ENCODE data around the gene GABPA. TPM values are rescaled to one million over a fixed set of nuclear protein-coding genes. Genes with fewer than 3 reads are reported as not detected.

Gene GABPA
- total and polyA plus RNA-seq, 9 donors = 14.8 to 32.5 (median 25.3) TPM

- peak overlapping the region; percentile 95 to 99 for H3K27ac ChIP-seq
- no peaks in the 10 kb centered on the region for H3K36me3 ChIP-seq
- no peaks in the 10 kb centered on the region for H3K27me3 ChIP-seq
- intact Hi-C loops (cut with DNase I) = loop anchor here in 1 of 4 donors (10.0 kb wide), 1 partner anchor 131 kb away; the partner anchor contains the start of gene MRPL39
- H3K4me3 ChIP-seq = peak overlapping the region; percentile 99
- H3K9me3 ChIP-seq = no peaks in the 10 kb centered on the region
- 0 to 1% (median 0%) methylated on average over 31 to 48 of the region's 48 CpGs for WGBS, 3 donors
- peaks cover 3% of the 10 kb centered on the region for H3K4me1 ChIP-seq (ENCODE audit: insufficient read depth)
- TF ChIP-seq, protein P1, sequence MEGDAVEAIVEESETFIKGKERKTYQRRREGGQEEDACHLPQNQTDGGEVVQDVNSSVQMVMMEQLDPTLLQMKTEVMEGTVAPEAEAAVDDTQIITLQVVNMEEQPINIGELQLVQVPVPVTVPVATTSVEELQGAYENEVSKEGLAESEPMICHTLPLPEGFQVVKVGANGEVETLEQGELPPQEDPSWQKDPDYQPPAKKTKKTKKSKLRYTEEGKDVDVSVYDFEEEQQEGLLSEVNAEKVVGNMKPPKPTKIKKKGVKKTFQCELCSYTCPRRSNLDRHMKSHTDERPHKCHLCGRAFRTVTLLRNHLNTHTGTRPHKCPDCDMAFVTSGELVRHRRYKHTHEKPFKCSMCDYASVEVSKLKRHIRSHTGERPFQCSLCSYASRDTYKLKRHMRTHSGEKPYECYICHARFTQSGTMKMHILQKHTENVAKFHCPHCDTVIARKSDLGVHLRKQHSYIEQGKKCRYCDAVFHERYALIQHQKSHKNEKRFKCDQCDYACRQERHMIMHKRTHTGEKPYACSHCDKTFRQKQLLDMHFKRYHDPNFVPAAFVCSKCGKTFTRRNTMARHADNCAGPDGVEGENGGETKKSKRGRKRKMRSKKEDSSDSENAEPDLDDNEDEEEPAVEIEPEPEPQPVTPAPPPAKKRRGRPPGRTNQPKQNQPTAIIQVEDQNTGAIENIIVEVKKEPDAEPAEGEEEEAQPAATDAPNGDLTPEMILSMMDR (IDR thresholded peaks at IDR 0.05) = peak in 1 of 3 donors; percentile 7
- TF ChIP-seq EP300 (IDR thresholded peaks at IDR 0.05) = no peak
- DNase-seq = peak; percentile 89 to 93 (median 90)
Observed at GRCh38 chr21:25735646-25736597, 1.1 kb downstream of the GABPA start.

DNA sequence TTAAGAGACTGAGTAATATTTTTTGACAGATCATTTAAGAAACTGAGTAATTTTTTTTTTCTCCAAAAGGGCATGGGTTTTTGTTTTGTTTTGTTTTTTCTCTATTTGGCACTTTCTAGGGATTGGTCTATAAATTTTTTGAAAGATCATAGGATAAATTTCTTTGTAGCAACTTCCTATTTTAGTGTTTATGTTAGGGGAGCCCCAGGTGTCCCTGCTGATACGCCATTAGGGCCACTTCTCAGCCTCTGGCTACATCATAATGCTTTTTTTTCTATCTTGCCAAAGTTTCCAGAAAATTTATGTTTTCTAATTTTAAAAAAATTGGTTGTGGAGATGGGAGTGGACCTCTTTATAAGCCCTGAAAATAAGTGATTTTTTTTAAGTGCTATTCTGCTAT is 2.6 kb downstream of the GABPA start:
- Histone ChIP-seq H3K27ac (no peak overlapping the region), H3K4me1 (ENCODE audit: insufficient read depth) (peaks cover 2% of the 10 kb centered on the region), H3K36me3 (no peaks in the 10 kb centered on the region), H3K4me3 (no peak overlapping the region), H3K27me3 (no peaks in the 10 kb centered on the region), H3K9me3 (no peaks in the 10 kb centered on the region)
- intact Hi-C loops (cut with DNase I) = loop anchor here in 1 of 4 donors (10.0 kb wide), 1 partner anchor 133 kb away; the partner anchor contains the start of gene MRPL39
- DNase-seq = no peak
- TF ChIP-seq POLR2A (IDR thresholded peaks at IDR 0.05) (no peak), EP300 (IDR thresholded peaks at IDR 0.05) (no peak)
- TF ChIP-seq, protein P1 (IDR thresholded peaks at IDR 0.05) = no peak
- WGBS, 3 donors = 71 to 73% (median 72%) methylated on average over 1 of the region's 1 CpG

DNA sequence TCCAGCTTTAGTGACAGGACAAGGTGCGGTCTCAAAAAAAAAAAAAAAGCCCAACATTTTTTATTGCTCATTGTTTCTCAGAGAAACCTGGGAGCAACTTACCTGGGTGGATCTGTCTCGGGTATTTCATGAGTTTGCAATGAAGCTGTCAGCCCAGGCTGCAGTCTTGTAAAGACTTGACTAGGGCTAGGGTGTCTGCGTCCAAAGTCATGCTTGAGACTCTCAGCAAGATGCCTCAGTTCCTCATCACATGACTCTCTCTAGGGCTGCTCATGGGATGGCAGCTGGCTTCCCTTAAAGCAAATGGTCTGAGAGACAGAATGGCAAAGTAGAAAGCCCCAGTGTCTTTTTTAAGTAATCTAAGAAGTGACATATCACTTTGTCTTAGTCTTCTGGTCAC is 8.1 kb downstream of the GABPA start:
- 98 to 99% (median 99%) methylated on average over 3 of the region's 3 CpGs for WGBS, 3 donors
- TF ChIP-seq EP300 (IDR thresholded peaks at IDR 0.05) (no peak), POLR2A (IDR thresholded peaks at IDR 0.05) (no peak)
- TF ChIP-seq, protein P1 (IDR thresholded peaks at IDR 0.05) = no peak

DNA sequence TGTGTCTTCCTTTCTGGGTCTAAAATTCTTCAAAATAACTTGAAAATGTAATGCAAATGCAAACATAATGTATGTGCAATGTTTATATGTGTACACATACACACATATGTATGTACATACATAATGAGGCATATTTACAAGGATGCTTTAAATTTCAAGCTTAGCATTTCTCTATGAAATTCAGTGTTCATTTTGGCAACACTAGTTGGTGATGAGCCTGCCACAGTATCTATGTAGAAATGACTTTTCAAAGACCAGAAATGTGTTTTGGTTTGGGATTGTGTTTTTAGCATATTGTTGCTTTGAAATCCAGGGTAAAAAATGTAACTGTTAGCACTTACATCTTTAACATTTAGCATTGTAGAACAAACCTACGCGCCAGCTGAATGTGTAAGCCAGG is 10.1 kb downstream of the GABPA start:
- WGBS, 3 donors = 95 to 98% (median 97%) methylated on average over 2 of the region's 2 CpGs
- H3K4me3 ChIP-seq = no peak overlapping the region
- H3K27ac ChIP-seq = no peak overlapping the region
- H3K4me1 ChIP-seq (ENCODE audit: insufficient read depth) = no peaks in the 10 kb centered on the region
- intact Hi-C loops (cut with DNase I) = no loop called here
- no peak for DNase-seq
- no peaks in the 10 kb centered on the region for H3K27me3 ChIP-seq
- TF ChIP-seq EP300 (IDR thresholded peaks at IDR 0.05) (no peak), POLR2A (IDR thresholded peaks at IDR 0.05) (no peak)
- TF ChIP-seq, protein P1 (IDR thresholded peaks at IDR 0.05) = no peak
- no peaks in the 10 kb centered on the region for H3K36me3 ChIP-seq
- no peaks in the 10 kb centered on the region for H3K9me3 ChIP-seq

More for the DNA sequence above, 8.1 kb downstream of the GABPA start:
- no peak overlapping the region for H3K4me3 ChIP-seq
- no peaks in the 10 kb centered on the region for H3K9me3 ChIP-seq
- no peaks in the 10 kb centered on the region for H3K36me3 ChIP-seq
- peaks cover 2% of the 10 kb centered on the region for H3K4me1 ChIP-seq (ENCODE audit: insufficient read depth)
- intact Hi-C loops (cut with DNase I) = no loop called here
- DNase-seq = no peak
- no peaks in the 10 kb centered on the region for H3K27me3 ChIP-seq
- no peak overlapping the region for H3K27ac ChIP-seq
